Neuronal stem cell (in vitro differentiated cells): ENCODE results near the gene PPP1CA.

ENCODE experiments used
- DNase-seq: peaks from one replicate; pipeline ENCODE4 v3.0.0-alpha.2; 2013; ENCODE audit warnings: low spot score
- H2AFZ ChIP-seq: one replicate; pipeline ENCODE4 v1.6.1; 2013; ENCODE audit warnings: mild to moderate bottlenecking, low read length, inconsistent platforms
- H2AK5ac ChIP-seq: 2 replicates; pipeline ENCODE4 v1.6.1; 2013; ENCODE audit warnings: low read depth, mild to moderate bottlenecking, inconsistent platforms, low read length, moderate library complexity, mixed read lengths
- H2BK120ac ChIP-seq: 2 replicates; pipeline ENCODE4 v1.6.1; 2013; ENCODE audit warnings: low read depth, mild to moderate bottlenecking, inconsistent platforms, low read length, moderate library complexity, mixed read lengths
- H2BK12ac ChIP-seq: one replicate; pipeline ENCODE4 v1.6.1; 2013; ENCODE audit warnings: low read length, inconsistent platforms
- H2BK15ac ChIP-seq: 2 replicates; pipeline ENCODE4 v1.6.1; 2013; ENCODE audit warnings: mild to moderate bottlenecking, low read length, inconsistent platforms, mixed read lengths
- H2BK5ac ChIP-seq: one replicate; pipeline ENCODE4 v1.6.1; 2013; ENCODE audit warnings: inconsistent platforms, mild to moderate bottlenecking, low read length, moderate library complexity
- H3K14ac ChIP-seq: one replicate; pipeline ENCODE4 v1.6.1; 2013; ENCODE audit warnings: low read length, inconsistent platforms
- H3K18ac ChIP-seq: 2 replicates; pipeline ENCODE4 v1.6.1; 2013; ENCODE audit warnings: low read length, inconsistent platforms
- H3K23ac ChIP-seq: 2 replicates; pipeline ENCODE4 v1.6.1; 2013; ENCODE audit warnings: low read depth, mild to moderate bottlenecking, mixed read lengths, low read length, inconsistent platforms; ENCODE audit not compliant: poor library complexity
- H3K27ac ChIP-seq: replicated peaks from 3 replicates; pipeline ENCODE4 v1.5.1; 2013; ENCODE audit warnings: low read length, inconsistent platforms
- H3K27me3 ChIP-seq, 3 experiments: 2 replicates each; pipeline ENCODE4 v1.6.1; 2013; ENCODE audit warnings: low read length in 3 of 3, mild to moderate bottlenecking in 2 of 3, inconsistent platforms in 1 of 3, low read depth in 1 of 3, mixed read lengths in 1 of 3, moderate library complexity in 1 of 3; ENCODE audit not compliant: control insufficient read depth in 3 of 3, insufficient read depth in 3 of 3
- H3K36me3 ChIP-seq, 2 donors: replicated peaks in 1 of 2; 2 replicates each; pipeline ENCODE4 v1.6.1; 2013; ENCODE audit warnings: low read length in 2 of 2; ENCODE audit not compliant: control insufficient read depth in 2 of 2, insufficient read depth in 2 of 2
- H3K4ac ChIP-seq: 2 replicates; pipeline ENCODE4 v1.6.1; 2013; ENCODE audit warnings: inconsistent platforms, mild to moderate bottlenecking, low read length, moderate library complexity
- H3K4me1 ChIP-seq, 2 donors: 1 replicate in 1 of 2; 2 replicates in 1 of 2; pipeline ENCODE4 v1.6.1; 2013; ENCODE audit warnings: low read length in 2 of 2, low read depth in 1 of 2; ENCODE audit not compliant: control insufficient read depth in 2 of 2, insufficient read depth in 1 of 2
- H3K4me2 ChIP-seq: one replicate; pipeline ENCODE4 v1.6.1; 2013; ENCODE audit warnings: mild to moderate bottlenecking, low read length, inconsistent platforms; ENCODE audit not compliant: insufficient read depth, poor library complexity, severe bottlenecking
- H3K4me3 ChIP-seq, 2 donors: 2 replicates each; pipeline ENCODE4 v1.5.1; 2013; ENCODE audit warnings: low read length in 2 of 2, mild to moderate bottlenecking in 2 of 2, inconsistent platforms in 1 of 2, moderate library complexity in 1 of 2
- H3K79me1 ChIP-seq: one replicate; pipeline ENCODE4 v1.6.1; 2013; ENCODE audit warnings: low read depth, mild to moderate bottlenecking, inconsistent platforms, low read length, moderate library complexity
- H3K9ac ChIP-seq: one replicate; pipeline ENCODE4 v1.6.1; 2013; ENCODE audit warnings: mild to moderate bottlenecking, low read depth, low read length, inconsistent platforms; ENCODE audit not compliant: poor library complexity
- H3K9me3 ChIP-seq, 2 donors: replicated peaks in 1 of 2; 2 replicates each; pipeline versions ENCODE3 to v1.6.1; 2013; ENCODE audit warnings: low read length in 2 of 2, mild to moderate bottlenecking in 2 of 2, inconsistent platforms in 1 of 2, low read depth in 1 of 2, mixed read lengths in 1 of 2, moderate library complexity in 1 of 2; ENCODE audit not compliant: control insufficient read depth in 2 of 2, insufficient read depth in 1 of 2
- H4K8ac ChIP-seq: one replicate; pipeline ENCODE4 v1.6.1; 2013; ENCODE audit warnings: low read depth, mild to moderate bottlenecking, inconsistent platforms, low read length, moderate library complexity
- H4K91ac ChIP-seq: one replicate; pipeline ENCODE4 v1.6.1; 2013; ENCODE audit warnings: low read length, low read depth, mild to moderate bottlenecking, inconsistent platforms; ENCODE audit not compliant: poor library complexity
- WGBS, 2 donors: extraction: QIAGEN DNeasy Blood & Tissue Kit; methylation state at CpG; one replicate each; pipeline ENCODE4 v1.1.7; 2013; ENCODE audit warnings: missing lambda C conversion rate in 2 of 2, mixed read lengths in 1 of 2; ENCODE audit not compliant: insufficient read length in 2 of 2, insufficient replicate concordance in 1 of 2; ENCODE audit errors: extremely low coverage in 2 of 2; 5-methylcytosine and 5-hydroxymethylcytosine counted together

Gene PPP1CA

GRCh38 chr11:67415501-67416304 is 14.0 kb upstream of the PPP1CA start, which contains the start of gene CARNS1:
Gene CARNS1, plus strand, starts transcription at chr11:67415678. Its CDS starts 522 bp downstream, at chr11:67416200.
- Histone ChIP-seq H3K18ac (peak within 1 kb of the TSS; percentile 85), H2BK5ac (no peak within 1 kb of the TSS), H2AK5ac (peak within 1 kb of the TSS; percentile 66), H2BK12ac (no peak within 1 kb of the TSS), H4K91ac (no peak within 1 kb of the TSS), H3K14ac (no peak within 1 kb of the TSS), H3K27me3 (peaks cover 0 to 27% (median 2%) of the 10 kb centered on the region in 3 experiments), H3K4me3 (peak within 1 kb of the TSS in 1 of 2 donors; percentile 67), H2BK15ac (no peak within 1 kb of the TSS), H3K79me1 (peaks cover 2% of the 10 kb centered on the region), H3K36me3 (no peaks in the 10 kb centered on the region), H3K9ac (peak within 1 kb of the TSS; percentile 17), H3K4me2 (peak within 1 kb of the TSS; percentile 52), H3K9me3 (no peaks in the 10 kb centered on the region), H4K8ac (no peak within 1 kb of the TSS), H3K23ac (peak within 1 kb of the TSS; percentile 77), H3K4me1 (peaks cover 10 to 22% of the 10 kb centered on the region in 2 donors), H2BK120ac (no peak within 1 kb of the TSS), H3K4ac (no peak within 1 kb of the TSS), H3K27ac (no peak within 1 kb of the TSS), H2AFZ (no peak within 1 kb of the TSS)
- no peak for DNase-seq
- WGBS, 2 donors = no CpG with 5 or more reads among the region's 67 CpGs

- H2BK12ac ChIP-seq = no peak overlapping the region
- peaks cover 6 to 20% of the 10 kb centered on the region in 2 donors for H3K4me1 ChIP-seq
- H2BK5ac ChIP-seq = no peak overlapping the region
- H3K23ac ChIP-seq = no peak overlapping the region
- no peak overlapping the region for H3K4me3 ChIP-seq
- no peak overlapping the region for H4K91ac ChIP-seq
- H2BK120ac ChIP-seq = no peak overlapping the region
- H2AFZ ChIP-seq = no peak overlapping the region
- H3K14ac ChIP-seq = no peak overlapping the region
- H3K9me3 ChIP-seq = no peaks in the 10 kb centered on the region
- no peaks in the 10 kb centered on the region for H3K36me3 ChIP-seq
- no peak overlapping the region for H3K4me2 ChIP-seq
- no CpG with 5 or more reads among the region's 2 CpGs for WGBS, 2 donors
- H2AK5ac ChIP-seq = no peak overlapping the region
- no peak overlapping the region for H3K18ac ChIP-seq
- H3K9ac ChIP-seq = no peak overlapping the region
- H3K27ac ChIP-seq = no peak overlapping the region
- H3K27me3 ChIP-seq = peaks cover 0 to 18% (median 2%) of the 10 kb centered on the region in 3 experiments
- DNase-seq = no peak
- H4K8ac ChIP-seq = no peak overlapping the region
- no peak overlapping the region for H3K4ac ChIP-seq
- H3K79me1 ChIP-seq = peaks cover 2% of the 10 kb centered on the region
- H2BK15ac ChIP-seq = no peak overlapping the region
Measured at GRCh38 chr11:67413266-67413849, 11.7 kb upstream of the PPP1CA start.

- H3K4me2 ChIP-seq = no peak overlapping the region
- peaks cover 6 to 20% of the 10 kb centered on the region in 2 donors for H3K4me1 ChIP-seq
- DNase-seq = no peak
- peak overlapping the region; percentile 8 for H4K91ac ChIP-seq
- no peak overlapping the region for H2BK12ac ChIP-seq
- H3K27ac ChIP-seq = no peak overlapping the region
- no peak overlapping the region for H2BK5ac ChIP-seq
- peak overlapping the region; percentile 81 for H3K18ac ChIP-seq
- no peak overlapping the region for H2AFZ ChIP-seq
- no CpG with 5 or more reads among the region's 9 CpGs for WGBS, 2 donors
- H3K27me3 ChIP-seq = peaks cover 0 to 18% (median 2%) of the 10 kb centered on the region in 3 experiments
- H3K4ac ChIP-seq = no peak overlapping the region
- H3K14ac ChIP-seq = peak overlapping the region; percentile 79
- no peak overlapping the region for H3K4me3 ChIP-seq
- H3K9ac ChIP-seq = no peak overlapping the region
- no peaks in the 10 kb centered on the region for H3K36me3 ChIP-seq
- peaks cover 1% of the 10 kb centered on the region for H3K79me1 ChIP-seq
- H2BK15ac ChIP-seq = peak overlapping the region; percentile 15
- H3K23ac ChIP-seq = no peak overlapping the region
- H3K9me3 ChIP-seq = no peaks in the 10 kb centered on the region
- H2BK120ac ChIP-seq = no peak overlapping the region
- peak overlapping the region; percentile 44 for H2AK5ac ChIP-seq
- no peak overlapping the region for H4K8ac ChIP-seq
Measured at GRCh38 chr11:67412495-67413179, 11.0 kb upstream of the PPP1CA start.

- Histone ChIP-seq H3K27me3 (peaks cover 0 to 16% (median 2%) of the 10 kb centered on the region in 3 experiments), H4K91ac (no peak overlapping the region), H3K4me3 (no peak overlapping the region), H2BK5ac (no peak overlapping the region), H3K27ac (no peak overlapping the region), H3K14ac (no peak overlapping the region), H3K9me3 (no peaks in the 10 kb centered on the region), H2AK5ac (peak overlapping the region; percentile 44), H3K79me1 (peaks cover under 1% of the 10 kb centered on the region), H2BK12ac (no peak overlapping the region), H3K9ac (no peak overlapping the region), H3K36me3 (no peaks in the 10 kb centered on the region), H3K23ac (no peak overlapping the region), H2BK120ac (peak overlapping the region; percentile 39), H2AFZ (no peak overlapping the region), H2BK15ac (peak overlapping the region; percentile 60), H3K18ac (peak overlapping the region; percentile 72), H3K4me2 (no peak overlapping the region), H3K4me1 (peaks cover 6 to 20% of the 10 kb centered on the region in 2 donors), H4K8ac (no peak overlapping the region), H3K4ac (no peak overlapping the region)
- no peak for DNase-seq
- WGBS, 2 donors = no CpG with 5 or more reads among the region's 7 CpGs
Measured at GRCh38 chr11:67411785-67412152, 10.1 kb upstream of the PPP1CA start.
